Neural cell (in vitro differentiated cells): ENCODE measurements around the gene GNAS-AS1. TPM values are rescaled to one million over a fixed set of nuclear protein-coding genes. Genes with fewer than 3 reads are reported as not detected.

Source experiments
- H2AFZ ChIP-seq: fragments of 200-600, 300-800 bp; sonication (generic), shearing (Covaris generic); 2 replicates; pipeline ENCODE4 v1.6.0; 2014; ENCODE audit warnings: low read depth, mild to moderate bottlenecking, antibody characterized with exemption, low read length, moderate library complexity
- H3F3A ChIP-seq: fragments of 200-600 bp; shearing (Covaris generic); 2 replicates; pipeline ENCODE4 v1.6.1; 2016; ENCODE audit warnings: mild to moderate bottlenecking, moderate library complexity, mixed read lengths, antibody characterized with exemption, low read length; ENCODE audit not compliant: insufficient read depth, poor library complexity, severe bottlenecking
- H3K27ac ChIP-seq: fragments of 200-600, 300-800 bp; sonication (generic), shearing (Covaris generic); 2 replicates; pipeline ENCODE4 v1.5.1; 2014; ENCODE audit warnings: mild to moderate bottlenecking, low read length, moderate library complexity
- H3K27me3 ChIP-seq: fragments of 300-800, 200-600 bp; sonication (generic), shearing (Covaris generic); 2 replicates; pipeline ENCODE4 v1.6.0; 2014; ENCODE audit warnings: mild to moderate bottlenecking, low read depth, low read length, moderate library complexity; ENCODE audit not compliant: insufficient read depth
- H3K36me3 ChIP-seq: fragments of 300-800, 200-600 bp; sonication (generic), shearing (Covaris generic); 2 replicates; pipeline ENCODE4 v1.5.1; 2014; ENCODE audit warnings: mild to moderate bottlenecking, antibody characterized with exemption, low read length, moderate library complexity; ENCODE audit not compliant: insufficient read depth
- H3K4me2 ChIP-seq: fragments of 300-800, 200-600 bp; sonication (generic), shearing (Covaris generic); 2 replicates; pipeline ENCODE4 v1.6.0; 2014; ENCODE audit warnings: mild to moderate bottlenecking, low read length
- H3K4me3 ChIP-seq: fragments of 300-800, 200-600 bp; sonication (generic), shearing (Covaris generic); 2 replicates; pipeline ENCODE4 v1.5.1; 2014; ENCODE audit warnings: mild to moderate bottlenecking, low read length, moderate library complexity
- H3K79me2 ChIP-seq: fragments of 200-600 bp; shearing (Covaris generic); replicated peaks from 2 replicates; pipeline ENCODE4 v1.6.0; 2014; ENCODE audit warnings: mild to moderate bottlenecking, low read length, moderate library complexity; ENCODE audit not compliant: insufficient read depth
- H3K9ac ChIP-seq: fragments of 300-800, 200-600 bp; sonication (generic), shearing (Covaris generic); 2 replicates; pipeline ENCODE4 v1.6.1; 2016; ENCODE audit warnings: mild to moderate bottlenecking, low read length, mixed read lengths
- H3K9me2 ChIP-seq: fragments of 200-600 bp; shearing (Covaris generic); 2 replicates; pipeline ENCODE4 v1.6.1; 2016; ENCODE audit warnings: mild to moderate bottlenecking, low read length, mixed read lengths; ENCODE audit not compliant: insufficient read depth
- H3K9me3 ChIP-seq: fragments of 200-600, 300-800 bp; sonication (generic), shearing (Covaris generic); 2 replicates; pipeline ENCODE4 v1.6.1; 2016; ENCODE audit warnings: mild to moderate bottlenecking, mixed run types, low read length, moderate library complexity, mixed read lengths
- H4K20me1 ChIP-seq: fragments of 200-600 bp; shearing (Covaris generic); 2 replicates; pipeline ENCODE4 v1.6.1; 2016; ENCODE audit warnings: mild to moderate bottlenecking, mixed run types; ENCODE audit not compliant: insufficient read depth
- EP300 ChIP-seq: fragments of 450-650 bp; conservative IDR thresholded peaks from 2 replicates; pipeline ENCODE4 v1.6.1; 2014; ENCODE audit warnings: antibody characterized with exemption, mild to moderate bottlenecking, moderate library complexity; ENCODE audit not compliant: poor library complexity, severe bottlenecking
- EZH2 ChIP-seq: fragments of 200-600, 300-800 bp; shearing (Covaris generic), sonication (generic); IDR thresholded peaks from 2 replicates; pipeline ENCODE4 v1.6.1; 2014; ENCODE audit warnings: antibody characterized with exemption, low read length, borderline replicate concordance, mild to moderate bottlenecking; ENCODE audit not compliant: insufficient read depth, poor library complexity, severe bottlenecking
- MXI1 ChIP-seq: fragments of 450-650 bp; conservative IDR thresholded peaks from 2 replicates; pipeline ENCODE4 v1.6.1; 2014; ENCODE audit warnings: antibody characterized with exemption, mild to moderate bottlenecking; ENCODE audit not compliant: poor library complexity, severe bottlenecking
- POLR2AphosphoS5 ChIP-seq: IDR thresholded peaks from 2 replicates; pipeline ENCODE4 v1.6.1; 2012
- RAD21 ChIP-seq: fragments of 450-650 bp; conservative IDR thresholded peaks from 2 replicates; pipeline ENCODE4 v1.6.1; 2014; ENCODE audit warnings: antibody characterized with exemption, mild to moderate bottlenecking, moderate library complexity
- REST ChIP-seq: IDR thresholded peaks from 2 replicates; pipeline ENCODE4 v1.6.1; 2012; ENCODE audit warnings: borderline replicate concordance
- SMC3 ChIP-seq: fragments of 450-650 bp; conservative IDR thresholded peaks from 2 replicates; pipeline ENCODE4 v1.6.1; 2014; ENCODE audit warnings: antibody characterized with exemption, mild to moderate bottlenecking, moderate library complexity; ENCODE audit not compliant: poor library complexity
- TAF1 ChIP-seq: IDR thresholded peaks from 2 replicates; pipeline ENCODE4 v1.6.1; 2012; ENCODE audit warnings: low read depth
- polyA plus RNA-seq: library from polyadenylated mRNA; depleted of rRNA; stranded (reverse); fragments of >200 nt; gene quantifications from 2 replicates; pipeline ENCODE4 v1.2.3, GENCODE V29; 2014
- TF ChIP-seq, protein P1 (sequence below): fragments of 450-650 bp; IDR thresholded peaks from 2 replicates; pipeline ENCODE4 v1.5.1; 2014; ENCODE audit warnings: antibody characterized with exemption, mild to moderate bottlenecking, moderate library complexity; ENCODE audit not compliant: poor library complexity, severe bottlenecking

The GNAS-AS1 gene
- polyA plus RNA-seq, 1 donor from 2014 or later, result not detected

GRCh38 chr20:58869662-58870227 is 19.0 kb upstream of the GNAS-AS1 start:
- no peaks in the 10 kb centered on the region for H3K36me3 ChIP-seq
- H3K4me3 ChIP-seq, result no peak overlapping the region
- H3F3A ChIP-seq, result no peaks in the 10 kb centered on the region
- no peaks in the 10 kb centered on the region for H3K9me3 ChIP-seq
- H3K27ac ChIP-seq, result no peak overlapping the region
- H3K27me3 ChIP-seq, result no peaks in the 10 kb centered on the region
- H3K9me2 ChIP-seq, result no peaks in the 10 kb centered on the region
- H3K9ac ChIP-seq, result no peak overlapping the region
- TF ChIP-seq SMC3 (no peak), MXI1 (no peak), TAF1 (no peak), POLR2AphosphoS5 (no peak), EP300 (no peak), EZH2 (no peak), RAD21 (no peak), REST (no peak)
- TF ChIP-seq, protein P1, sequence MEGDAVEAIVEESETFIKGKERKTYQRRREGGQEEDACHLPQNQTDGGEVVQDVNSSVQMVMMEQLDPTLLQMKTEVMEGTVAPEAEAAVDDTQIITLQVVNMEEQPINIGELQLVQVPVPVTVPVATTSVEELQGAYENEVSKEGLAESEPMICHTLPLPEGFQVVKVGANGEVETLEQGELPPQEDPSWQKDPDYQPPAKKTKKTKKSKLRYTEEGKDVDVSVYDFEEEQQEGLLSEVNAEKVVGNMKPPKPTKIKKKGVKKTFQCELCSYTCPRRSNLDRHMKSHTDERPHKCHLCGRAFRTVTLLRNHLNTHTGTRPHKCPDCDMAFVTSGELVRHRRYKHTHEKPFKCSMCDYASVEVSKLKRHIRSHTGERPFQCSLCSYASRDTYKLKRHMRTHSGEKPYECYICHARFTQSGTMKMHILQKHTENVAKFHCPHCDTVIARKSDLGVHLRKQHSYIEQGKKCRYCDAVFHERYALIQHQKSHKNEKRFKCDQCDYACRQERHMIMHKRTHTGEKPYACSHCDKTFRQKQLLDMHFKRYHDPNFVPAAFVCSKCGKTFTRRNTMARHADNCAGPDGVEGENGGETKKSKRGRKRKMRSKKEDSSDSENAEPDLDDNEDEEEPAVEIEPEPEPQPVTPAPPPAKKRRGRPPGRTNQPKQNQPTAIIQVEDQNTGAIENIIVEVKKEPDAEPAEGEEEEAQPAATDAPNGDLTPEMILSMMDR, result no peak
- H4K20me1 ChIP-seq, result no peaks in the 10 kb centered on the region
- H3K79me2 ChIP-seq, result no peaks in the 10 kb centered on the region
- no peak overlapping the region for H3K4me2 ChIP-seq
- no peak overlapping the region for H2AFZ ChIP-seq

GRCh38 chr20:58868795-58869194 is 18.1 kb upstream of the GNAS-AS1 start:
- Histone ChIP-seq H3K79me2 (no peaks in the 10 kb centered on the region), H3K27ac (no peak overlapping the region), H2AFZ (no peak overlapping the region), H3K27me3 (no peaks in the 10 kb centered on the region), H3K36me3 (no peaks in the 10 kb centered on the region), H3F3A (no peaks in the 10 kb centered on the region), H4K20me1 (no peaks in the 10 kb centered on the region), H3K4me2 (no peak overlapping the region), H3K9me2 (no peaks in the 10 kb centered on the region), H3K4me3 (no peak overlapping the region), H3K9me3 (no peaks in the 10 kb centered on the region), H3K9ac (no peak overlapping the region)
- TF ChIP-seq SMC3 (peak; percentile 77), EP300 (no peak), RAD21 (peak; percentile 75), MXI1 (no peak), REST (no peak)
- TF ChIP-seq, protein P1, result peak; percentile 63
